ENCODE measurements around the gene NEU1. TPM values are rescaled to one million over a fixed set of nuclear protein-coding genes. Genes with fewer than 3 reads are reported as not detected.

The NEU1 gene
- total RNA-seq (25.3 and 26.0 TPM in 2 replicates), polyA plus RNA-seq (35.1 and 47.2 TPM in 2 replicates), polyA minus RNA-seq (27.5 and 32.6 TPM in 2 replicates)
- total RNA-seq (2013), result 17.9 TPM

- CTCF ChIA-PET, result interaction anchor here (0.7 to 3.0 kb wide), 15 partner anchors 24 to 316 kb away, joined by 3 to 29 read pairs (median 5); partner anchors contain the start of genes ATP6V1G2, MSH5, NELFE and SKIC2
- Histone ChIP-seq H3K4me1 (ENCODE audit: control insufficient read depth in 2 of 2, insufficient read depth in 2 of 2, low read length in 2 of 2) (peaks cover 18 to 23% of the 10 kb centered on the region in 2 donors), H4K20me1 (ENCODE audit: control insufficient read depth, insufficient read depth, low read length, poor library complexity, severe bottlenecking) (no peaks in the 10 kb centered on the region), H3K4me3 (ENCODE audit: control extremely low read depth in 1 of 5, extremely low read depth in 1 of 5, insufficient read depth in 1 of 5, low read depth in 2 of 5, low read length in 4 of 5) (peak within 1 kb of the TSS; percentile 69 to 92 (median 85)), H3K36me3 (replicated peaks in 1 of 2; ENCODE audit: control extremely low read depth in 1 of 2, control insufficient read depth in 1 of 2, extremely low read depth in 1 of 2, insufficient read depth in 2 of 2, low read length in 1 of 2) (peaks cover 2 to 20% of the 10 kb centered on the region in 2 experiments), H3K27me3 (replicated peaks in 1 of 4; ENCODE audit: control extremely low read depth in 1 of 4, control insufficient read depth in 3 of 4, insufficient read depth in 4 of 4, low read length in 3 of 4) (no peaks in the 10 kb centered on the region), H3K9me3 (ENCODE audit: control extremely low read depth in 1 of 3, control insufficient read depth in 2 of 3, insufficient read depth in 1 of 3, low read length in 2 of 3) (no peaks in the 10 kb centered on the region), H3K4me2 (replicated peaks; ENCODE audit: low read depth, low read length, poor library complexity, severe bottlenecking) (peak within 1 kb of the TSS; percentile 95), H3K27ac (ENCODE audit: low read length in 2 of 2) (peak within 1 kb of the TSS; percentile 77 to 91), H3K9ac (ENCODE audit: low read length) (peak within 1 kb of the TSS; percentile 79), H2AFZ (ENCODE audit: insufficient read depth, low read depth, low read length, poor library complexity, severe bottlenecking) (peak within 1 kb of the TSS; percentile 71), H3K79me2 (ENCODE audit: control insufficient read depth, insufficient read depth, low read length) (peaks cover 17% of the 10 kb centered on the region)
- Mint-ChIP-seq H3K27me3 (no peaks in the 10 kb centered on the region), H3K27ac (peak within 1 kb of the TSS; percentile 92), H3K4me3 (peak within 1 kb of the TSS; percentile 94), H3K9me3 (ENCODE audit: insufficient read depth) (no peaks in the 10 kb centered on the region), H3K4me1 (peaks cover 24% of the 10 kb centered on the region)
- POLR2A ChIA-PET, result interaction anchor here (0.5 to 2.5 kb wide), 16 partner anchors 15 to 1437 kb away, joined by 3 to 15 read pairs (median 4); partner anchors contain the start of genes ABHD16A, DDX39B, GPANK1 and NFKBIL1
- peak; percentile 90 for ATAC-seq (ENCODE audit: low read depth)
- intact Hi-C loops (cut with micrococcal nuclease), result loop anchor here (1.0 to 10.0 kb wide), 12 partner anchors 28 to 368 kb away; partner anchors contain the start of genes ABHD16A, BAG6, EHMT2 and HSPA1A
- peak; percentile 100 for DNase-seq
- 0% methylated on average over 54 of the region's 64 CpGs for WGBS (ENCODE audit: insufficient coverage)
- TF ChIP-seq, protein P1, sequence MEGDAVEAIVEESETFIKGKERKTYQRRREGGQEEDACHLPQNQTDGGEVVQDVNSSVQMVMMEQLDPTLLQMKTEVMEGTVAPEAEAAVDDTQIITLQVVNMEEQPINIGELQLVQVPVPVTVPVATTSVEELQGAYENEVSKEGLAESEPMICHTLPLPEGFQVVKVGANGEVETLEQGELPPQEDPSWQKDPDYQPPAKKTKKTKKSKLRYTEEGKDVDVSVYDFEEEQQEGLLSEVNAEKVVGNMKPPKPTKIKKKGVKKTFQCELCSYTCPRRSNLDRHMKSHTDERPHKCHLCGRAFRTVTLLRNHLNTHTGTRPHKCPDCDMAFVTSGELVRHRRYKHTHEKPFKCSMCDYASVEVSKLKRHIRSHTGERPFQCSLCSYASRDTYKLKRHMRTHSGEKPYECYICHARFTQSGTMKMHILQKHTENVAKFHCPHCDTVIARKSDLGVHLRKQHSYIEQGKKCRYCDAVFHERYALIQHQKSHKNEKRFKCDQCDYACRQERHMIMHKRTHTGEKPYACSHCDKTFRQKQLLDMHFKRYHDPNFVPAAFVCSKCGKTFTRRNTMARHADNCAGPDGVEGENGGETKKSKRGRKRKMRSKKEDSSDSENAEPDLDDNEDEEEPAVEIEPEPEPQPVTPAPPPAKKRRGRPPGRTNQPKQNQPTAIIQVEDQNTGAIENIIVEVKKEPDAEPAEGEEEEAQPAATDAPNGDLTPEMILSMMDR (IDR thresholded peaks at IDR 0.05), result no peak
- TF ChIP-seq EZH2 (IDR thresholded peaks at IDR 0.05; ENCODE audit: borderline replicate concordance, insufficient read depth, low read depth, low read length, poor library complexity, severe bottlenecking), result no peak
These were observed at the start of gene NEU1 for GRCh38 chr6:31862344-31863235. NEU1 (minus strand) TSS chr6:31862821; CDS start chr6:31862776, 45 bp downstream.
